Loucy (cell line): Measurements from ENCODE around the gene SLIT1.

Experiments used
- H2AFZ ChIP-seq: fragments of 200-600 bp; sonication (generic); 2 replicates; pipeline ENCODE4 v1.6.0; 2016; ENCODE audit warnings: antibody characterized with exemption, mild to moderate bottlenecking, low read length, moderate library complexity
- H3F3A ChIP-seq: fragments of 200-600 bp; 2 replicates; pipeline ENCODE4 v1.6.0; 2016; ENCODE audit warnings: antibody characterized with exemption, low read depth, mild to moderate bottlenecking
- H3K27me3 ChIP-seq: fragments of 200-600 bp; sonication (generic); 2 replicates; pipeline ENCODE4 v1.6.1; 2014; ENCODE audit warnings: low read length, mild to moderate bottlenecking; ENCODE audit not compliant: insufficient read depth, poor library complexity, severe bottlenecking
- H3K36me3 ChIP-seq: fragments of 200-600 bp; sonication (generic); 2 replicates; pipeline ENCODE4 v1.6.1; 2016; ENCODE audit warnings: low read length; ENCODE audit not compliant: insufficient read depth
- H3K4me1 ChIP-seq: fragments of 200-600 bp; sonication (generic); 2 replicates; pipeline ENCODE4 v1.5.1; 2014; ENCODE audit warnings: low read length, mild to moderate bottlenecking; ENCODE audit not compliant: insufficient read depth, poor library complexity, severe bottlenecking
- H3K4me2 ChIP-seq: fragments of 200-600 bp; sonication (generic); 2 replicates; pipeline ENCODE4 v1.6.0; 2014; ENCODE audit warnings: antibody characterized with exemption, low read length, low read depth, mild to moderate bottlenecking; ENCODE audit not compliant: poor library complexity, severe bottlenecking
- H3K4me3 ChIP-seq: fragments of 200-600 bp; sonication (generic); 2 replicates; pipeline ENCODE4 v1.5.1; 2014; ENCODE audit warnings: low read length, mild to moderate bottlenecking, mixed read lengths; ENCODE audit not compliant: poor library complexity, severe bottlenecking
- H3K79me2 ChIP-seq: fragments of 200-600 bp; sonication (generic); 2 replicates; pipeline ENCODE4 v1.6.1; 2014; ENCODE audit warnings: low read length; ENCODE audit not compliant: insufficient read depth
- H3K9ac ChIP-seq: fragments of 200-600 bp; sonication (generic); 2 replicates; pipeline ENCODE4 v1.6.0; 2014; ENCODE audit warnings: mild to moderate bottlenecking, low read depth, low read length, moderate library complexity; ENCODE audit not compliant: poor library complexity, severe bottlenecking
- H3K9me2 ChIP-seq: fragments of 200-600 bp; sonication (generic); replicated peaks from 2 replicates; pipeline ENCODE4 v1.6.1; 2016; ENCODE audit warnings: low read depth, low read length, mixed read lengths
- H3K9me3 ChIP-seq: fragments of 200-600 bp; sonication (generic); 2 replicates; pipeline ENCODE4 v1.6.1; 2014; ENCODE audit warnings: mild to moderate bottlenecking, antibody characterized with exemption, low read length, low read depth; ENCODE audit not compliant: insufficient read depth
- H4K20me1 ChIP-seq: fragments of 200-600 bp; sonication (generic); 2 replicates; pipeline ENCODE4 v1.6.0; 2014; ENCODE audit warnings: antibody characterized with exemption, low read length, mild to moderate bottlenecking; ENCODE audit not compliant: insufficient read depth, poor library complexity, severe bottlenecking
- EZH2phosphoT487 ChIP-seq: fragments of 200-600 bp; IDR thresholded peaks from 2 replicates; pipeline ENCODE4 v1.6.1; 2018; ENCODE audit warnings: antibody characterized with exemption, mild to moderate bottlenecking, moderate library complexity, borderline replicate concordance
- TF ChIP-seq, protein P1 (sequence below): fragments of 200-600 bp; sonication (generic); conservative IDR thresholded peaks from 2 replicates; pipeline ENCODE4 v1.5.1; 2014; ENCODE audit warnings: mild to moderate bottlenecking, antibody characterized with exemption, low read length

SLIT1 gene

GRCh38 chr10:97135464-97135863 is 50.3 kb downstream of the SLIT1 start:
- Histone ChIP-seq H3F3A (no peaks in the 10 kb centered on the region), H4K20me1 (no peaks in the 10 kb centered on the region), H3K4me2 (no peak overlapping the region), H3K9me2 (no peaks in the 10 kb centered on the region), H3K9me3 (no peaks in the 10 kb centered on the region), H3K9ac (no peak overlapping the region), H3K4me1 (no peaks in the 10 kb centered on the region), H2AFZ (no peak overlapping the region), H3K36me3 (no peaks in the 10 kb centered on the region), H3K27me3 (no peaks in the 10 kb centered on the region), H3K4me3 (no peak overlapping the region), H3K79me2 (no peaks in the 10 kb centered on the region)
- no peak for TF ChIP-seq EZH2phosphoT487
- TF ChIP-seq, protein P1, sequence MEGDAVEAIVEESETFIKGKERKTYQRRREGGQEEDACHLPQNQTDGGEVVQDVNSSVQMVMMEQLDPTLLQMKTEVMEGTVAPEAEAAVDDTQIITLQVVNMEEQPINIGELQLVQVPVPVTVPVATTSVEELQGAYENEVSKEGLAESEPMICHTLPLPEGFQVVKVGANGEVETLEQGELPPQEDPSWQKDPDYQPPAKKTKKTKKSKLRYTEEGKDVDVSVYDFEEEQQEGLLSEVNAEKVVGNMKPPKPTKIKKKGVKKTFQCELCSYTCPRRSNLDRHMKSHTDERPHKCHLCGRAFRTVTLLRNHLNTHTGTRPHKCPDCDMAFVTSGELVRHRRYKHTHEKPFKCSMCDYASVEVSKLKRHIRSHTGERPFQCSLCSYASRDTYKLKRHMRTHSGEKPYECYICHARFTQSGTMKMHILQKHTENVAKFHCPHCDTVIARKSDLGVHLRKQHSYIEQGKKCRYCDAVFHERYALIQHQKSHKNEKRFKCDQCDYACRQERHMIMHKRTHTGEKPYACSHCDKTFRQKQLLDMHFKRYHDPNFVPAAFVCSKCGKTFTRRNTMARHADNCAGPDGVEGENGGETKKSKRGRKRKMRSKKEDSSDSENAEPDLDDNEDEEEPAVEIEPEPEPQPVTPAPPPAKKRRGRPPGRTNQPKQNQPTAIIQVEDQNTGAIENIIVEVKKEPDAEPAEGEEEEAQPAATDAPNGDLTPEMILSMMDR = no peak

DNA sequence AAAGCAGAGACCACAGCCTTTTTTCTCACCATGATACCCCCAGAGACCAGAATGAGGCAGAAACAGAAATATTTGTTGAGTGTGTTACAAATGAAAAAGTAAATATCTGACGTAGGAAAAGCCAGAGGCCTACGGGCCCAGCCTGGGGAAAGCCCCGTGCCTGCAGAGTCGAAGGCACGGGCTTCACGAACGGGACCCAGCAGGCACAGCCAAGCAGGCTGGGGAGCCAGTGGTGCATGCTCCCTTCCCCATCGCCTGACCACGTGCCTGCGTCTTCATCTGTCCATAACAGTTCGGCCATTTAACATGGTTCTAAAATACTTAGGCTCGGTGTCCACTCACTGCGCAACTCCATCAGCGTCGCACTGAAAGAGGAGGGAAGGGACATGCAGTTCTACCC is 50.8 kb downstream of the SLIT1 start:
- Histone ChIP-seq H3K79me2 (no peaks in the 10 kb centered on the region), H3K4me2 (no peak overlapping the region), H3K9ac (no peak overlapping the region), H3K4me1 (no peaks in the 10 kb centered on the region), H3K9me2 (no peaks in the 10 kb centered on the region), H3K27me3 (no peaks in the 10 kb centered on the region), H3K9me3 (no peaks in the 10 kb centered on the region), H4K20me1 (no peaks in the 10 kb centered on the region), H2AFZ (no peak overlapping the region), H3K4me3 (no peak overlapping the region), H3K36me3 (no peaks in the 10 kb centered on the region), H3F3A (no peaks in the 10 kb centered on the region)
- no peak for TF ChIP-seq EZH2phosphoT487
- TF ChIP-seq, protein P1 = no peak

DNA sequence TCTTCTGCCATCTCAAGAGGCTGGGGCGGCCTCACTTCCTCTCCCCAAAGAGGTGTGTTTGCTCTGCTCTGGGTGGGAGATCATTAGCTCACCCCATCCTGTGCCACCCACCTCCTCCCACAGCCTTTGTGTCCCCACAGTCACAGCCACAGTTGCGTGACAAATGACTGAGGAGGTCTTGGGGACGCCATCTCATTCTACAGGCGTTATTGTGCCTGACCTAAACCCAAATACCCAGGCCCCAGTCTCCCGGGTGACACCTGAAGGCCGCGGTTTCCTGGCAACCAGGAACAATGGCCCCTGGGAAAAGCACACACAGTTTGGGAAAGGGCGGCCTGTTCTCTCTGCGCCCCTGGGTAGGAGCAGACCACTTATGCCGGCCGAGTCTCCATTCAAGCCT is 51.6 kb downstream of the SLIT1 start:
- no peak overlapping the region for H3K4me3 ChIP-seq
- H3K9ac ChIP-seq = no peak overlapping the region
- H3K36me3 ChIP-seq = no peaks in the 10 kb centered on the region
- no peak overlapping the region for H2AFZ ChIP-seq
- H3K9me3 ChIP-seq = no peaks in the 10 kb centered on the region
- H4K20me1 ChIP-seq = no peaks in the 10 kb centered on the region
- no peaks in the 10 kb centered on the region for H3K79me2 ChIP-seq
- H3K27me3 ChIP-seq = no peaks in the 10 kb centered on the region
- H3K9me2 ChIP-seq = no peaks in the 10 kb centered on the region
- H3K4me1 ChIP-seq = no peaks in the 10 kb centered on the region
- no peak for TF ChIP-seq EZH2phosphoT487
- TF ChIP-seq, protein P1 = no peak
- no peak overlapping the region for H3K4me2 ChIP-seq
- no peaks in the 10 kb centered on the region for H3F3A ChIP-seq
